Measurements from ENCODE around the gene AASDH. TPM values are rescaled to one million over a fixed set of nuclear protein-coding genes. Genes with fewer than 3 reads are reported as not detected.

Gene AASDH
- total RNA-seq, 4 donors from 2014 or later = 15.0 to 23.8 (median 19.4) TPM

- intact Hi-C loops (cut with DNase I) = no loop called here
Measured at GRCh38 chr4:56430203-56430602, 42.9 kb upstream of the AASDH start.

DNA sequence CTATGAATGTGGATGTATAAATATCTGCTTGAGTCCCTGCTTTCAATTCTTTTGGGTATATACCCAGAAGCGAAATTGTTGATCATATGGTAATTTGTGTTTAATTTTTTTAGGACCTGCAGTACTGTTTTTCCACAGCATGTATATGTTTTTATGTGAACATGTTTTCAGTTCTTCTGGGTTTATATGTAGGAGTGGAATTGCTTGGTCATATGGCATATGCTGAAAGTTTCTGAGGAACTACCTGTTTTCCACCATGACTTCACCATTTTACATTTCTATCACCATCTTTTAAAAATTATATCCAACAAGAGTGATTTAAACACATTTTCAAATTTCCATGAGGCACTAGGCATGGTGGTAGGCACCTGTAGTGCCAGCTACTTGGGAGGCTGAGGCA lies 39.9 kb upstream of the AASDH start:
- H3K27ac ChIP-seq = no peak overlapping the region
- H3K27me3 ChIP-seq = no peaks in the 10 kb centered on the region
- intact Hi-C loops (cut with DNase I) = loop anchor here (10.0 kb wide), 2 partner anchors 108 to 408 kb away; a partner anchor contains a TSS
- DNase-seq = no peak
- TF ChIP-seq POLR2A (IDR thresholded peaks at IDR 0.05) = no peak
- TF ChIP-seq, protein P1, sequence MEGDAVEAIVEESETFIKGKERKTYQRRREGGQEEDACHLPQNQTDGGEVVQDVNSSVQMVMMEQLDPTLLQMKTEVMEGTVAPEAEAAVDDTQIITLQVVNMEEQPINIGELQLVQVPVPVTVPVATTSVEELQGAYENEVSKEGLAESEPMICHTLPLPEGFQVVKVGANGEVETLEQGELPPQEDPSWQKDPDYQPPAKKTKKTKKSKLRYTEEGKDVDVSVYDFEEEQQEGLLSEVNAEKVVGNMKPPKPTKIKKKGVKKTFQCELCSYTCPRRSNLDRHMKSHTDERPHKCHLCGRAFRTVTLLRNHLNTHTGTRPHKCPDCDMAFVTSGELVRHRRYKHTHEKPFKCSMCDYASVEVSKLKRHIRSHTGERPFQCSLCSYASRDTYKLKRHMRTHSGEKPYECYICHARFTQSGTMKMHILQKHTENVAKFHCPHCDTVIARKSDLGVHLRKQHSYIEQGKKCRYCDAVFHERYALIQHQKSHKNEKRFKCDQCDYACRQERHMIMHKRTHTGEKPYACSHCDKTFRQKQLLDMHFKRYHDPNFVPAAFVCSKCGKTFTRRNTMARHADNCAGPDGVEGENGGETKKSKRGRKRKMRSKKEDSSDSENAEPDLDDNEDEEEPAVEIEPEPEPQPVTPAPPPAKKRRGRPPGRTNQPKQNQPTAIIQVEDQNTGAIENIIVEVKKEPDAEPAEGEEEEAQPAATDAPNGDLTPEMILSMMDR (IDR thresholded peaks at IDR 0.05) = no peak
- no peaks in the 10 kb centered on the region for H3K9me3 ChIP-seq
- no peaks in the 10 kb centered on the region for H3K4me1 ChIP-seq
- H3K4me3 ChIP-seq (replicated peaks in 1 of 3) = no peak overlapping the region
- 98% methylated on average over 1 of the region's 1 CpG for WGBS, 2 donors
- no peaks in the 10 kb centered on the region for H3K36me3 ChIP-seq

More at GRCh38 chr4:56430203-56430602, 42.9 kb upstream of the AASDH start:
- Histone ChIP-seq H3K36me3 (no peaks in the 10 kb centered on the region), H3K4me3 (replicated peaks in 1 of 3) (no peak overlapping the region), H3K27me3 (no peaks in the 10 kb centered on the region), H3K4me1 (peaks cover 0 to 13% of the 10 kb centered on the region in 2 donors), H3K27ac (no peak overlapping the region), H3K9me3 (no peaks in the 10 kb centered on the region)
- no peak for DNase-seq
- WGBS, 2 donors = 97 to 98% methylated on average over 2 of the region's 2 CpGs
- TF ChIP-seq POLR2A (IDR thresholded peaks at IDR 0.05) = no peak
- TF ChIP-seq, protein P1 (IDR thresholded peaks at IDR 0.05) = no peak

DNA sequence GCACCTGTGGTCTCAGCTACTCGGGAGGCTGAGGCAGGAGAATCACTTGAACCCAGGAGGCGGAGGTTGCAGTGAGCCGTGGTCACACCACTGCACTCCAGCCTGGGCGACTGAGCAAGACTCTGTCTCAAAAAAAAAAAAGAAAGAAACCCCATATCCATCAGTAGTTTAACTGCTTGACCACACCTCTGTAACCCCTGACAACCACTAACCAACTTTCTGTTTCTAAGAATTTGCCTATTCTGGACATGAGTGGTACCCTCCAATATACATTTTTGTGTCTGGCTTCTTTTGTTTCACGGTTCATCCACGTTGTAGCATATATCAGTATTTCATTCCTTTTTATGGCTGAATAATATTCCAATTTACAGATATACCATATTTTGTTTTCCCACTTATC lies 39.0 kb upstream of the AASDH start:
- 92 to 94% methylated on average over 6 of the region's 6 CpGs for WGBS, 2 donors
- DNase-seq = no peak
- H3K27ac ChIP-seq = no peak overlapping the region
- H3K4me3 ChIP-seq (replicated peaks in 1 of 3) = no peak overlapping the region
- TF ChIP-seq, protein P1 (IDR thresholded peaks at IDR 0.05) = no peak
- TF ChIP-seq POLR2A (IDR thresholded peaks at IDR 0.05) = no peak
- no peaks in the 10 kb centered on the region for H3K27me3 ChIP-seq
- H3K9me3 ChIP-seq = no peaks in the 10 kb centered on the region
- intact Hi-C loops (cut with DNase I) = loop anchor here (10.0 kb wide), 2 partner anchors 109 to 409 kb away; a partner anchor contains a TSS
- H3K4me1 ChIP-seq = no peaks in the 10 kb centered on the region
- H3K36me3 ChIP-seq = no peaks in the 10 kb centered on the region

DNA sequence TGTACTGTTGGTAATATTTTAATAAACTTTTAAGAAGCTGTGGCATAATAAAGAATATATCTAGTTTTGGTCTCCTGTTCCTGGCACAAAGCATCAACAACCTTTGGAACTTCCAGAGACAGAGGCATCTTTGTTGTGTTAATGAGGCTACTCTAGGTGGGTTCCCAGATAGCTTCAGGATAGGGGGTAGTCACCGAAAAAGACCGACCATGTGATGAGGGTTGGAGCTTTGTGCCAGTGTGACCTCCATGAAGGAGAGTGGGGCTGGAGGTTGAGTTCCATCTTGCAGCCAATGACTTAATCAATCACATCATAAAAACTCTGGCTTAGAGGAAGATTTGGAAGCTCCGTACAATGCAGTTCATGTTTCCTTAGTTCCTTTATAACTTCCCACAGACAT lies 38.2 kb upstream of the AASDH start:
- no peak overlapping the region for H3K27ac ChIP-seq
- H3K9me3 ChIP-seq = no peaks in the 10 kb centered on the region
- H3K4me1 ChIP-seq = no peaks in the 10 kb centered on the region
- TF ChIP-seq, protein P1 (IDR thresholded peaks at IDR 0.05) = no peak
- TF ChIP-seq POLR2A (IDR thresholded peaks at IDR 0.05) = no peak
- no peaks in the 10 kb centered on the region for H3K27me3 ChIP-seq
- DNase-seq = no peak
- intact Hi-C loops (cut with DNase I) = loop anchor here (10.0 kb wide), 2 partner anchors 109 to 409 kb away; a partner anchor contains a TSS
- H3K36me3 ChIP-seq = no peaks in the 10 kb centered on the region
- WGBS, 2 donors = 87 to 90% methylated on average over 3 of the region's 3 CpGs
- H3K4me3 ChIP-seq (replicated peaks in 1 of 3) = no peak overlapping the region

DNA sequence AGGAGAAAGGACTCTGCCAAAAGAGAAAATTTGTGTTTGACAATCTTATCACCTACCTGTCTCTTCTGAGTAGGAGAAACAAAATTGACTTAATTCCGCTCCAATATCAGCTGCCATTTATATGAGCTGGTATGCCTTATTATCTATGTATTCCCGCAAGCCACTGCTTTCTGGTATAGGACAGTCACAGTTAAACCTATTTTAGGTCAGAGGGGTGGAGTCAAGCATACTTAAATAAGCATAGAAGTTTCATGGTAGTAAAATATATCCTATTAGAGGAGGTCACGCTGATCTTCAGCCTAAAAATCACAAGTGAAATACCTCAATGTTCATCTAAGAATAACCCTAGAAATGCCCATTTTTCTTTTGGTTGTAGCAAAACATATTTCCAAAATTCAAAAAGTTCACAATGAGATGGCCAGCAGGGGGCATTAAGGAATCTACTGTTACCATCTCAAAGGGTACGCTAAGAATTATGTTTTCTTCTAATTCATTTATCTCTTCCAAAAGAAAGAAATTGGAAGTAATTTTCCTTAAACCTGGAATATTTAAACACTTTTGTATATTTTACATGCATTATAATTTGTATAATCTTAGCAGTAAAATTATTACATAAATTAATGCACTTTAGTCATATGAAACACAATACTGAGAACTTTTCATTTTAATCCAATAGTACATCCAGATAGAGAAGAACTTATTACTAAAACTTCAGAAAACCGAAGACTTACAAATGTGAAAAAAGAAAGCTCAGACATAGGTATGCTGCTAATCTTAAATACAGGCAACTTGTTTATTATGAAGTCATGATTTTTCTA lies 37.6 kb upstream of the AASDH start:
- Histone ChIP-seq H3K27me3 (no peaks in the 10 kb centered on the region), H3K36me3 (no peaks in the 10 kb centered on the region), H3K9me3 (no peaks in the 10 kb centered on the region), H3K4me1 (no peaks in the 10 kb centered on the region), H3K27ac (no peak overlapping the region), H3K4me3 (replicated peaks in 1 of 3) (no peak overlapping the region)
- no peak for TF ChIP-seq POLR2A (IDR thresholded peaks at IDR 0.05)
- TF ChIP-seq, protein P1 (IDR thresholded peaks at IDR 0.05) = peak in 5 of 6 experiments; percentile 33 to 67 (median 51)
- DNase-seq = peak; percentile 12 to 22
- WGBS, 2 donors = 70 to 71% methylated on average over 5 of the region's 5 CpGs
- intact Hi-C loops (cut with DNase I) = loop anchor here (10.0 kb wide), 2 partner anchors 110 to 410 kb away; a partner anchor contains a TSS
